Pons (tissue), 1 donor: ENCODE measurements around the gene SNX20.
A peak's percentile ranks its signal among the peaks of the same experiment; 100 is the strongest.

Experiments
- DNase-seq: peaks from one replicate; pipeline ENCODE4 v3.0.0-alpha.2; 2016; ENCODE audit warnings: low spot score

Gene SNX20

GRCh38 chr16:50679676-50680555 is 1.2 kb downstream of the SNX20 start:
- DNase-seq: no peak

GRCh38 chr16:50679266-50679665 is 1.8 kb downstream of the SNX20 start:
- DNase-seq: no peak

DNA sequence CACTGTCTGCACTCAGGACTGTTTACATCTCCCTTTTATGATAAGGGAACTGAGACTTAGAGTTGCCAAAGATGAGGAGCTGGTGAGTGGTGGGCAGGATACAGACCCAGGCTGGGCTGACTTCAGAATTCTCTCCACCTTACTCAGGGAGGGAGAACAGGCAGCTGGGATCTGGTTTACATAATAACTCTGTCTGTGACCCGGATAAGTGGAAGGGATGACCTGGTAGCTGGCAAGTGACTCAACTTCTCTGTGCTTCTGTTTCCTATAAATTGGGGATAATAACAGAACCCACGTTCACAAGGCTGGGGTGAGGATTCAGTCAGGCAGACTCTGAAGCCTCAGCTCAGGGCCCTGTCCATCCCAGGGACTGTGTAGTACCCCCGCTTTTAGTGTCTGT is 2.6 kb downstream of the SNX20 start:
- no peak for DNase-seq

DNA sequence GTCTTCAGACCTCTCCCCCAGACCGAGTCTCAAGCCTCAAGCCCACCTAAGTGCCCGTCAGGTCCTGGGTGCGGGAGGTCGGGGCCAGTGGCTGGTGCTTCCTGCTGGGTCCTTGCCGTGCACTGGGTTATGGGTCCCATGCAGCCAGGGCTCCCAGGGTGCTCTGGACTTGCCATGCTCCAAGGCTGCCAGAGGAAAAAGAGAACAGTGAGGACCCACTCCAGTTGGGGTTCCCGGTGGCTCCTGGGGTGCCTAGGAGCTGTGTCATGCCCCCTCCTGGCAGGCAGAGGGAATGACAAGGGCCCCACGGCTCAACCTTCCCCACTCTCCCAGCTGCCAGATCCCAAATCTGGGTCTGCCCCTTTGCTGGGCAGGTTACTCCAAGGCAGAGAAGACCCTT is 3.8 kb downstream of the SNX20 start:
- DNase-seq: no peak

GRCh38 chr16:50676684-50677225 is 4.4 kb downstream of the SNX20 start:
- no peak for DNase-seq

DNA sequence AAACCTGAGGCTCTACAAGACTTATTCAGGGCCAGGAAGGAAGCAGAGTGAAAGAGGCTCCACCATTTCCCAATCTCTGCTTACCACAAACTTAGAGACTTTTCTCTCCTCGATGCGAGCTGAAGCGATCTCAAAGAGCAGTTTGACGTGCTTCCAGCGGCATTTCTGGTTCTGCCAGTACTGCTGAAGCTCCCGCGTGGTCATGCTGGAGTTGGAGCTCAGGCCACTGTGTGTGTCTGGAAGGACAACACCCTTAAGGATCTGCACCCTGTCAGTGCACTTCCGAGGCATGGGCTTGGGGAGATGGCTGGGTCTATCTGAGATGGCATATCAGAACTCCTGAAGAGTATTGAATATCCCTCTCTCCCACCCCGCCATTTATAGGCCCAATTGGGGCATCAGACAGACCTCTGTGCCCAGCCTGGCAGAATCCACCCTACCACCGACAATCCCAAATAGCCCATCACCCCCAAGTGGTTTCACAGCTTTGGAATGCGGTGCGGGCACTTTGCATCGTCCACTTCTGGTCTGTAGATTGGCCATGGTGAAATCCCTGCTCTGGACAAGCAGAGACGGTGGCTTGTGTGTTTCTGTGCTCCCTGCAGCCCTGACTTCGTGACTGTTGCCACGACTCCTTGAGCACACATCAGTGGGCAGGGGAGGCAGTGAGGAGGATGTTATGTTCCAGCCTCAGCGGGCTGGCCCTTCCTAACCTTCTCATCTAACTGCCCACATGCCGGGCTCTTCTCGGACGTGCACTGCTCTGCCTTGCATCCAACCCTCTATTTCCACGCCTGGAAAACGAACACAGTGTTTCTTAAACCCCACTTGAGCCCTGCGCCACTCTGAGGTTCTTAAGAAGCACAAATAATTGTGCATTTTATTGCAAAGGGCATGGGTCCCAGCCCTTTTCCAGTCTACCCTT is 5.2 kb downstream of the SNX20 start:
- no peak for DNase-seq

DNA sequence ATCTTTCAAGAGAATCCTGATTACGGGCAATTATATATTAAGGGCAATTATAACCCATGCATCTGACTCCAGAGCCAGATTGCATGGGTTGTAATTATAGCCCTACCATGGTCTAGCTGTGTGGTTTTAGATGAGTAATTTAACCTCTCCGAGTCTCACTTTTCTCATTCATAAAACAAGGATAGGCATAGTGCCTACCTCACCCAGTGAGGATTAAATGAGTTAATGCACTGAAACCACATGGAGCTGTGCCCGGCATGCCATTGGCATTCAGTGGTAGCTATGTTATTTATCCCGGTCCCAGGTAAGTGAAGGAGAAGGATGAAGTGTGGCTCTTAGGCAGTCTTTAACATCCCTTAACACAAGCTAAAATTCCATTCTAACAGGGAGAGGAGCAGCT is 6.3 kb downstream of the SNX20 start:
- DNase-seq: no peak

DNA sequence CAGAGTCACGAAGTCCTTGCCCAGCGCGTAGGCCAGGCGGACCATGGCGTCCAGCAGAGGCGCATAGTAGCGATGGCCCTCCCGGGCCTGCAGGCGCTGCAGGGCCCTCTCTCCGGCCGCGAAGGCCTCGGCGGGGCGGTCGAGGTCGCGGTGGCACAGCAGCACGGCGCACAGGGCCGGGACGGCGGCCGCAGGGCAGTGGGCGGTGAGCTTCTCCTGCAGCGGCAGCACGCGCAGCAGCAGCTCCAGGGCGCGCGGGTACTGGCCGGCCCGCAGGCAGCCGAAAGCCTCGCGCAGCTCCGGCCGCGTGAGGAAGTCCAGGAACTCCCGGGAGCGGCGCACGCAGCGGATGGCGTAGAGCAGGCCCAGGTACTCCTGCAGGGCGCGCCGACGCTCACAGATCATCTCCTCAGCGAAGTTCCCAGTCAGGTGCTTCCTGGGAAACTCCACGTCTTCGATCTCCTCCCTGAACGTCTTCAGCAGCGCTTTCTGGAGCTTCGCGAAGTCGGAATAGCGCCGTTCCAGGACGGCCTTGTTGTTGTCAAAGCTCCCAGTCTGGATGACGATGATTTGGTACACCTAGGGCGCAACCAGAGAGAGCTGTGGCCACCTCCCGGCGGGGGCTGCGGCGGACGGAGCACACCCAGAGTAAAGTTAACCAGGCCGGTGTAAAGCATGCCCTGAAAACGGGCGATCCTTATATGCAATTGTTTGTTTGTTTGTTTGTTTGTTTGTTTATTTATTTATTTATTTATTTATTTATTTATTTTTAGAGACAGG is 7.4 kb downstream of the SNX20 start:
- DNase-seq: no peak

DNA sequence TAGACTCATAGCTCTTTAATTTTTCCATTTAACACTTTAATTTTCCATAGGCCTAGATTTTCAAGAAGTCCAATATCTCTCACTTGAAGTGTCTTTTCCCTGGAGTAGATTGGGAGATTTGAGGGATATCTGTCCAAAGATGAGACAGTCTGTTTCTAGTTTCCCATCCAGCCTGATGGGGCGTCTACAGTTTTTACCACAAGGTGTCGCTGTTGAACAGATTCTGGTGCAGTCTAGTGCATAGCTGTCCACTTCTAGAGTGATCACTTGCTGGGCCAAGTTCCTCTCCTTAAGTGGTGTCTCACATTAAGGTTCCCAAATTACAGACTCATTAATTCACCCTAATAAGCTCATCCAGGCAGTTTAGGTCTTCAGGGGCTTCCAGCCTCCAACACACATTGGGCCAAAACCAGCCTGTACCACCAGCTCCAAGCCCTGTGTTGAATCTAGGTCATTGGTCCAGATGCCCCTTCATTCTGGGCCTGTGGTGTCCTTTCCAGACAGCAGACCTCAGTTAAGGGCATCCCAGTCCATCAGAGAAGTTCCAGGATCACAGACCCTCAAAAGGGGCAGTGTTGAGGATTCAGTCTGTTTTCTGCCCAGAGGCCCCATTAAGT is 9.4 kb downstream of the SNX20 start:
- DNase-seq: no peak

- no peak for DNase-seq
Measured at GRCh38 chr16:50670476-50670875, 10.6 kb downstream of the SNX20 start.

DNA sequence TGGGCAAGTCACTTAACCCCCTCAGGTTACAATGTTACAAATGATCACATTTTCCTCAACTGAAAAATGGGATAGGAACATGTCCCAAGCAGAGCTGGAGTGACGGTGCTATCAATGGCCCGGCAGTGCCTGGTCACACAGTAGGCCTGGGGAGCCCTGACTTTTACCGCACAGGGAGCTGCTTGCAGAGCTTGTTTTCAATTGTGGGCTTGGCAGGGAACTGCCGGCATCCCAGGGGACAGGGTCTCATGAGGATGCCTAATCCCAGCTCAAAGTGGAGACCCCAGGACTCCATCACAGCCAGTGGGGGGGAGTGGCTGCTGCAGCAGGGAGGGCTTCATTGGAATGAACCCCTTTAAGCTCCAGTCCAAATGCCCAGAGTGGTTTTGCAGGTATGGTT is 11.4 kb downstream of the SNX20 start:
- no peak for DNase-seq

DNA sequence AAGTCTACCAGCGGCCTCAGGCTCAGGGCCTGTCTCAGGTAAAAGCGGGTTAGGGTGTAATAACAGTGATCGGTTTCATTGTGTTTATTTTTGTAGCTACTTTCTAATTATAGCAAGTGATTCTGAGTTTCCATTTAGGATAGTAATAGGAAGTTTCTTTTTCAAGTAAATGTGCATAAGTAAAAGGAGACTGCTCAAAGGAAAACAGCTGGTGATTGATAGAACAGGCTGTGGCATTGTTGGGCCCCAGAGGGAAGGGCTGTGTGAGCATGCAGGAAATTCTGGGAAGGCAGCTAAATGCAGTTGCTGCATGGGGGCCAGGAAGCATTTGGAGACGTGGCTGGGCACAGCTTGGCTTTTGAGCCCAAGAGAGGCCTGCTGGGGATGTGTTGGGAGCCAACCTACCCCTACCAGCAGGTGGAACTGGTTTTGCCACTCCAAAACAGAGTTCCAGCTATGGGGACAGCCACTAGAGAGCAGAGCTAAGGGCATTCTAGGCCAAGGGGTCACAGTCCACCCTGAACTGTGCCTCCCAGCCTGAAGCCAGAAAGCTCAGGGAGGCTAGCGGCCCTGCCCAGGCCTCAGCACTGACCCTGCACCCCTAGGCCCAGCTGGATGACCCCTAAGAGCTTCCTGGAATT is 12.6 kb downstream of the SNX20 start:
- DNase-seq: peak; percentile 32

DNA sequence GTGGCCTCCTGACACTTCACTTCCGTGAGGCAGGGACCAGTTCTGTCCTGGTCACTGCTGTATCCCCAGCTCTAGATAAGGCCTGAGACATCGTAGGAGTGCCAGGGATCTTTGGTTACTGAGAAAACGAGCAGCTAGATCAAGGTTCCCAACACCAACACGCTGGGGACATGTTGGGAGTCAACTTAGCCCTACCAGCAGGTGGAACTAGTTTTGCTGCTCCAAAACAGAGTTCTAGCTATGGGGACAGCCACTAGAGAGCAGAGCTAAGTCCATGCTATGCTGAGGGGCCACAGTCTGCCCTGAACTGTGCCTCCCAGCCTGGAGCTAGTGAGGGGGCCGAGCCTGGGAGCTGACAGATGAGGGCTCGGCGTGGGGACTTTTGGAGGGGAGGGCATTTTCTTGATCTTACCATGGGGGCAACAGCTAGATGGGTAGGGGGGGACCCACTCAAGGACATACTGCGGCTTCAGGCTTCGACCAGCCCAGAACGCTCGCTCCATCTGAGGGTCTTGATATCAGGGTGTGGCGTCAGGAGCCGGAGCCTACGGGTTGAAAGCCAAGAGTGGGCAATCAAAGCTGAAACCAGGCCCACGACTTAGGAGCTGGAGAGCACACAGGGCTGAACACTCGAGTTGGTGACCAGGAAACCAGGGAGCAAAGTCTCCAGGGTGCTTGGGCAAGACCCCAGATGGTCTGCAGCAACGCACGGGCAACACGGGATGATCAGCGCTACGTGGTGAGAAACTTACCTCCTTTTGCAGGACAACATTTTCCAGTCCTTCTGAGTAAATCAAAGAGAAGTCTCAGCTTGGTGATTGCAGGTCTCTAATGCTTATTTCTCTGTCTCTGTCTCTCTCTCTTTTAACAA is 13.4 kb downstream of the SNX20 start:
- DNase-seq: peak; percentile 23

- no peak for DNase-seq
Measured at GRCh38 chr16:50666658-50667496, 14.2 kb downstream of the SNX20 start.

DNA sequence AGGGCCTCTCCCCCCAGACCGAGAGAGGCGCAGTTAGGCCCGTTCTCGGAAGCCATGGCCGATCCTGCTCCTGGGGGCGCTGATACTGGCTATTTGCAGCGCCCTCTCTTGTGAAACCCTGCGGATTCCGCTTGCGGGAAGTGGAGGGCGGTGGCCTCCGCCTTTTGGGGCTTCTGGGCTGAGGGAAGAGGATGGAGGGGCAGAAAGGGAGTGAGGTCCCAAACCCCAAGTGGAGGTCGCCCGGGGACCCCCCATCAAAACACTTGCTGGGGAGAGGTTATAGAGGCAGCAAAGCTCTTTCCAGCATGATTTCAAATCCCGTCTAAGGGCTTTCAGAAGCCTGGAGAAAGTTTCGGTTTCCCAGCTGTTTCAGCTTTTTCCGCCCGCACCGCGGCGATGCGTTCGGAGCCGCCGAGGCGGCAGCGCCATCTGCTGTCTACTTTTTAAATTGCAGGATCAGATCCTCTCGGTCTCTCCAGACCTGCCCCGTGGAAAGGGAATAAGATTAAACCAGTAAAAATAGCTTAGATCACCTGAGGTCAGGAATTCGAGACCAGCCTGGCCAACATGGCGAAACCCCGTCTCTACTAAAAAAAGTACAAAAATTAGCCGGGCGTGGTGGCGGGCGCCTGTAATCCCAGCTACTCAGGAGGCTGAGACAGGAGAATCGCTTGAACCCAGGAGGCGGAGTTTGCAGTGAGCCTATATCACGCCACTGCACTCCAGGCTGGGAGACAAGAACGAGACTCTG is 15.8 kb downstream of the SNX20 start:
- peak; percentile 59 for DNase-seq

- peak; percentile 30 for DNase-seq
Measured at GRCh38 chr16:50664270-50664669, 16.8 kb downstream of the SNX20 start.

GRCh38 chr16:50662306-50662940 is 18.7 kb downstream of the SNX20 start:
- DNase-seq: no peak

- no peak for DNase-seq
Measured at GRCh38 chr16:50659806-50660205, 21.3 kb downstream of the SNX20 start.
